Measurements from ENCODE around the gene VWF. TPM values are rescaled to one million over a fixed set of nuclear protein-coding genes. Genes with fewer than 3 reads are reported as not detected.
"Not testable (repeated sequence)": the region's sequence is repeated elsewhere in the genome, so short reads cannot be mapped to it uniquely, and the experiment has no call there.

Gene VWF
- total RNA-seq, 1 donor from 2014 or later: 0.06 TPM

DNA sequence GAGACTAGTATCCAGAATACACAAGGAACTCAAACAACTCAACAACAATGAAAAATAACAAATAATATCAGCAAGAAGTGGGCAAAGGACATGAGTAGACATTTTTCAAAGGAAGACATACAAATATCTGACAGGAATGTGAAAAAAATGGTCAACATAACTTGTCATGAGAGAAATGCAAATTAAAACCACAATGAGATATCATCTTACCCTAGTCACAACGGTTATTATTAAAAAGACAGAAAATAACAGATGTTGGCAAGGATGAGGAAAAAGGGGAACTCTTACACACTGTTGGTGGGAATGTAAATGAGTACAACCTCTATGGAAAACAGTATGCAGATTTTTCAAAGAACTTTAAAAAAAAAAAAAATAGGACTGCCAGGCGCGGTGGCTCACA lies 20.4 kb downstream of the VWF start:
- no peak overlapping the region for H3K4me3 ChIP-seq (ENCODE audit: low read depth, low read length)
- TF ChIP-seq, protein P1, sequence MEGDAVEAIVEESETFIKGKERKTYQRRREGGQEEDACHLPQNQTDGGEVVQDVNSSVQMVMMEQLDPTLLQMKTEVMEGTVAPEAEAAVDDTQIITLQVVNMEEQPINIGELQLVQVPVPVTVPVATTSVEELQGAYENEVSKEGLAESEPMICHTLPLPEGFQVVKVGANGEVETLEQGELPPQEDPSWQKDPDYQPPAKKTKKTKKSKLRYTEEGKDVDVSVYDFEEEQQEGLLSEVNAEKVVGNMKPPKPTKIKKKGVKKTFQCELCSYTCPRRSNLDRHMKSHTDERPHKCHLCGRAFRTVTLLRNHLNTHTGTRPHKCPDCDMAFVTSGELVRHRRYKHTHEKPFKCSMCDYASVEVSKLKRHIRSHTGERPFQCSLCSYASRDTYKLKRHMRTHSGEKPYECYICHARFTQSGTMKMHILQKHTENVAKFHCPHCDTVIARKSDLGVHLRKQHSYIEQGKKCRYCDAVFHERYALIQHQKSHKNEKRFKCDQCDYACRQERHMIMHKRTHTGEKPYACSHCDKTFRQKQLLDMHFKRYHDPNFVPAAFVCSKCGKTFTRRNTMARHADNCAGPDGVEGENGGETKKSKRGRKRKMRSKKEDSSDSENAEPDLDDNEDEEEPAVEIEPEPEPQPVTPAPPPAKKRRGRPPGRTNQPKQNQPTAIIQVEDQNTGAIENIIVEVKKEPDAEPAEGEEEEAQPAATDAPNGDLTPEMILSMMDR (conservative IDR thresholded peaks at IDR 0.05; ENCODE audit: low read depth, low read length): no peak
- DNase-seq (ENCODE audit: low read depth): no peak

DNA sequence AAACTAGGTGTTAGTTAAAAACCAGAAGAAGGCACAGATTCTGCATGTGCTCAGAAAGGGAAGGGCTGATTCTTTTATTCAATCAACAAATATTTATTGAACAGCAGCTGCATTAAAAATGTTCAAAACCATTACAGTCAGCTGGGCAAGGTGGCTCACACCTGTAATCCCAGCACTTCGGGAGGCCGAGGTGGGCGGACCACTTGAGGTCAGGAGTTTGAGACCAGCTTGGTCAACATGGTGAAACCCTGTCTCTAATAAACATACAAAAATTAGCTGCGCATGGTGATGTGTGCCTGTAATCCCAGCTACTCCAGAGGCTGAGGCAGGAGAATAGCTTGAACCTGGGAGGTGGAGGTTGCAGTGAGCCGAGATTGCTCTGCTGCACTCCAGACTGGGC lies 22.4 kb downstream of the VWF start:
- not testable (repeated sequence) for DNase-seq (ENCODE audit: low read depth); H3K4me3 ChIP-seq (ENCODE audit: low read depth, low read length)

DNA sequence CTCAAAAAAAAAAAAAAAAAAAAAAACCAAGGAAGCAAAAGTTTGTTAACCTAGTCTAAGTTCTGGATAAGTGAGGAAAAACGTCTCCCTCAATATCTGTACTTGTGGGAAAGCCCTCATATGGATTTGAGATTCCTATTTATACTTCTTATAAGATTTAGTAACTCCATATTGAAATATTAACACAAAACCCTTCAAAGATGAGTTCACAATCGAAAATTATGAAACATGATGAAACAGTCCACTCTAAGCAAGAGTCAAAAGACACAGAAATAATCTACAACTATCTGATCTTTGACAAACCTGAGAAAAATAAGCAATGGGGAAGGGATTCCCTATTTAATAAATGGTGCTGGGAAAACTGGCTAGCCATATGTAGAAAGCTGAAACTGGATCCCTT lies 25.2 kb downstream of the VWF start:
- DNase-seq (ENCODE audit: low read depth): no peak
- TF ChIP-seq, protein P1 (conservative IDR thresholded peaks at IDR 0.05; ENCODE audit: low read depth, low read length): no peak
- H3K4me3 ChIP-seq (ENCODE audit: low read depth, low read length): no peak overlapping the region

DNA sequence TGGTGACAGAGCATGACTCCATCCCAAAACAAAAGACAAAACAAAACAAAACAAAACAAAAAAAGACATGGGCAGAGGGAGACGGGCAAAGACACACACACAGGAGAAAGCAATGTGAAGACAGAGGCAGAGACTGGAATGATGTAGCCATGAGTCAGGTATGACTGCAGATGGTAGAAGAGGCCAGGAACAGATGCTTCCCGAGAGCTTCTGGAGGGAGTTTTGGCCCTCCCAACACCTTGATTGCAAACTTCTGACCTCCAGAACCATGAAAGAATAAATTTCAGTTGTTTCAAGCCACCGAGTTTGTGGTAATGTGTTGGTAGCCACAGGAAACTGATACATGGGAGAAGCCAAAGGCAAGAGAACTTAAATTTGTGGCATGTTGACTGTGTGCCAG lies 27.1 kb downstream of the VWF start:
- no peak overlapping the region for H3K4me3 ChIP-seq (ENCODE audit: low read depth, low read length)
- TF ChIP-seq, protein P1 (conservative IDR thresholded peaks at IDR 0.05; ENCODE audit: low read depth, low read length): no peak
- no peak for DNase-seq (ENCODE audit: low read depth)

DNA sequence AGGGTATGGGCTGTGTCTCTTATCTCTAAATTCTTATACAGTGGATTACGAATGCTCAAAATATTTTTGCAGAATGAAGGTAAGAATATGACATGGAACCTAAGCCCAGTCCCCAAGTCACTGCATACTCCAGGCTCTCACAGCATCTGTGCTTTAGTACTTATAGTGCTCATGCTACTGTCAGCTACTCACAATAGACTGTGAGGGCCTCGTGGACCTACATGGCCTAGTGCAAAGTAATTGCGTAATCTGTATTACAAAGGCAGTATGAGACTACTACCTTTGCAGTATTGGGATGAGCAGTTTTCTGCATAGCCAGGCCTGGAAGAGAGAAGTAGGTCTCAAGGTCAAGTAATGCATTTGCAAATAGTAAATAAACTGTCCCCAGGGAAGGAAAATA lies 27.9 kb downstream of the VWF start:
- TF ChIP-seq, protein P1 (conservative IDR thresholded peaks at IDR 0.05; ENCODE audit: low read depth, low read length): no peak
- H3K4me3 ChIP-seq (ENCODE audit: low read depth, low read length): no peak overlapping the region
- no peak for DNase-seq (ENCODE audit: low read depth)

DNA sequence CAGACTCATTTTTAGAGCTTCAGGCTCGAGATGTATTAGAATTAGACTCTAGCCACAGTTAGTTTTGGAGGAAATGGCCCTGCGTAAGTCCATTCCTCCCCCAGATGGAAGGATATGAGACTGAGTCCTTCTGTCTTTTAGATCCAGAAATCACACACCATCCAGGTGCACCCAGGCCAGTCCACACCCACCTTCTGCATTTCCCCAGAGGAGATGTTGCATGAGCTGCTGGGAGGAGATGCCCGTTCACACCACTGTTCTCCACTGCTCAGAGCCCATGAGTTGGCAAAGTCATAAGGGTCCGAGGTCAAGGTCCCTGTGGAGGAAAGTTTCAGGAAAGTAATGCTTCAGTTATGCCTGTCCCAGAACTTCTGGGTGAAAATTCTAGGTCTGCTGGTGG lies 29.2 kb downstream of the VWF start:
- DNase-seq (ENCODE audit: low read depth): no peak
- TF ChIP-seq, protein P1 (conservative IDR thresholded peaks at IDR 0.05; ENCODE audit: low read depth, low read length): no peak
- no peak overlapping the region for H3K4me3 ChIP-seq (ENCODE audit: low read depth, low read length)

DNA sequence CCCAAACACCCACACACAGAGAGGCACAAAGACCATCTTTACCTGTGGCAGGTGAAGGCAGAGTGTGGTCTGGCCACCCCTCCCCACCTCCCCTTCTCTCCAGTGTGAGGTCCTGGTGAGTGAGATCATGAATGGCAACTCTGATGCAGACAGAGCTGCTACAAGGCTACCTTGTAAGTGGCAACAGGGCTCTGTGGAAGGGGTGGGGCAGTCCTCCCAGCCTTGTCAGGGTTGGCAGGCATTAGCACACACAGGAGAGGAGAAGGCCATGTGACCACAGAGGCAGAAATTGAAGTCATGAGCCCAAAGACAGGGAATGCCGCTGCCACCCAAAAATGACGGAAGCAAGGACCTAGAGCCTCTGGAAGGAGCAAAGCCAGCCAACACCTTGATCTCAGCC lies 30.7 kb downstream of the VWF start:
- H3K4me3 ChIP-seq (ENCODE audit: low read depth, low read length): no peak overlapping the region
- DNase-seq (ENCODE audit: low read depth): no peak

More for the DNA sequence above, 30.7 kb downstream of the VWF start:
- TF ChIP-seq, protein P1 (conservative IDR thresholded peaks at IDR 0.05; ENCODE audit: low read depth, low read length): no peak

All from epithelial cell of proximal tubule (primary cell).